ENCODE data around the gene BNC2. TPM values are rescaled to one million over a fixed set of nuclear protein-coding genes. Genes with fewer than 3 reads are reported as not detected.

Gene BNC2
- total RNA-seq, 2 donors from 2014 or later = 16.1 to 16.9 TPM

GRCh38 chr9:16591092-16591491, 279.4 kb downstream of the BNC2 start:
- no peak for DNase-seq (ENCODE audit: low spot score)
- no peaks in the 10 kb centered on the region for H3K9me3 ChIP-seq
- no peak overlapping the region for H3K27ac ChIP-seq
- TF ChIP-seq, protein P1, sequence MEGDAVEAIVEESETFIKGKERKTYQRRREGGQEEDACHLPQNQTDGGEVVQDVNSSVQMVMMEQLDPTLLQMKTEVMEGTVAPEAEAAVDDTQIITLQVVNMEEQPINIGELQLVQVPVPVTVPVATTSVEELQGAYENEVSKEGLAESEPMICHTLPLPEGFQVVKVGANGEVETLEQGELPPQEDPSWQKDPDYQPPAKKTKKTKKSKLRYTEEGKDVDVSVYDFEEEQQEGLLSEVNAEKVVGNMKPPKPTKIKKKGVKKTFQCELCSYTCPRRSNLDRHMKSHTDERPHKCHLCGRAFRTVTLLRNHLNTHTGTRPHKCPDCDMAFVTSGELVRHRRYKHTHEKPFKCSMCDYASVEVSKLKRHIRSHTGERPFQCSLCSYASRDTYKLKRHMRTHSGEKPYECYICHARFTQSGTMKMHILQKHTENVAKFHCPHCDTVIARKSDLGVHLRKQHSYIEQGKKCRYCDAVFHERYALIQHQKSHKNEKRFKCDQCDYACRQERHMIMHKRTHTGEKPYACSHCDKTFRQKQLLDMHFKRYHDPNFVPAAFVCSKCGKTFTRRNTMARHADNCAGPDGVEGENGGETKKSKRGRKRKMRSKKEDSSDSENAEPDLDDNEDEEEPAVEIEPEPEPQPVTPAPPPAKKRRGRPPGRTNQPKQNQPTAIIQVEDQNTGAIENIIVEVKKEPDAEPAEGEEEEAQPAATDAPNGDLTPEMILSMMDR (IDR thresholded peaks at IDR 0.05) = no peak
- H3K4me1 ChIP-seq (ENCODE audit: control insufficient read depth in 1 of 2, low read depth in 2 of 2) = peaks cover 0 to 13% of the 10 kb centered on the region in 2 donors
- no peaks in the 10 kb centered on the region for H3K27me3 ChIP-seq (replicated peaks; ENCODE audit: insufficient read depth)
- no peak for ATAC-seq (ENCODE audit: insufficient number of reproducible peaks, low FRiP score, low read depth)
- H3K4me3 ChIP-seq = no peak overlapping the region
- no peaks in the 10 kb centered on the region for H3K36me3 ChIP-seq

- Histone ChIP-seq H3K9me3 (no peaks in the 10 kb centered on the region), H3K4me1 (ENCODE audit: control insufficient read depth in 1 of 2, low read depth in 2 of 2) (peaks cover 6 to 21% of the 10 kb centered on the region in 2 donors), H3K27ac (no peak overlapping the region), H3K4me3 (no peak overlapping the region), H3K27me3 (replicated peaks; ENCODE audit: insufficient read depth) (no peaks in the 10 kb centered on the region), H3K36me3 (no peaks in the 10 kb centered on the region)
- ATAC-seq (ENCODE audit: insufficient number of reproducible peaks, low FRiP score, low read depth) (no peak), DNase-seq (ENCODE audit: low spot score) (no peak)
- TF ChIP-seq, protein P1 (IDR thresholded peaks at IDR 0.05) = no peak
Measured at GRCh38 chr9:16585591-16585990, 284.9 kb downstream of the BNC2 start.

GRCh38 chr9:16579872-16580432, 290.5 kb downstream of the BNC2 start:
- no peaks in the 10 kb centered on the region for H3K27me3 ChIP-seq (replicated peaks; ENCODE audit: insufficient read depth)
- H3K4me3 ChIP-seq = no peak overlapping the region
- no peak for ATAC-seq (ENCODE audit: insufficient number of reproducible peaks, low FRiP score, low read depth)
- peaks cover 6 to 44% of the 10 kb centered on the region in 2 donors for H3K4me1 ChIP-seq (ENCODE audit: control insufficient read depth in 1 of 2, low read depth in 2 of 2)
- DNase-seq (ENCODE audit: low spot score) = no peak
- H3K36me3 ChIP-seq = no peaks in the 10 kb centered on the region
- no peaks in the 10 kb centered on the region for H3K9me3 ChIP-seq
- no peak overlapping the region for H3K27ac ChIP-seq
- TF ChIP-seq, protein P1 (IDR thresholded peaks at IDR 0.05) = no peak

- DNase-seq (ENCODE audit: low spot score) (no peak), ATAC-seq (ENCODE audit: insufficient number of reproducible peaks, low FRiP score, low read depth) (no peak)
- TF ChIP-seq, protein P1 (IDR thresholded peaks at IDR 0.05) = no peak
- H3K4me3 ChIP-seq = peak overlapping the region; percentile 25
- H3K4me1 ChIP-seq (ENCODE audit: control insufficient read depth in 1 of 2, low read depth in 2 of 2) = peaks cover 0 to 23% of the 10 kb centered on the region in 2 donors
- H3K9me3 ChIP-seq = no peaks in the 10 kb centered on the region
- H3K36me3 ChIP-seq = no peaks in the 10 kb centered on the region
- peak overlapping the region in 1 of 2 donors; percentile 7 for H3K27ac ChIP-seq
- H3K27me3 ChIP-seq (replicated peaks; ENCODE audit: insufficient read depth) = no peaks in the 10 kb centered on the region
Measured at GRCh38 chr9:16575986-16576245, 294.6 kb downstream of the BNC2 start.

GRCh38 chr9:16575142-16575985, 295.1 kb downstream of the BNC2 start:
- Histone ChIP-seq H3K4me3 (peak overlapping the region; percentile 25), H3K27ac (peak overlapping the region in 1 of 2 donors; percentile 7), H3K36me3 (no peaks in the 10 kb centered on the region), H3K9me3 (no peaks in the 10 kb centered on the region), H3K4me1 (ENCODE audit: control insufficient read depth in 1 of 2, low read depth in 2 of 2) (peaks cover 0 to 22% of the 10 kb centered on the region in 2 donors), H3K27me3 (replicated peaks; ENCODE audit: insufficient read depth) (no peaks in the 10 kb centered on the region)
- TF ChIP-seq, protein P1 (IDR thresholded peaks at IDR 0.05) = no peak
- no peak for ATAC-seq (ENCODE audit: insufficient number of reproducible peaks, low FRiP score, low read depth)
- no peak for DNase-seq (ENCODE audit: low spot score)
